ENCODE results near the gene MCOLN1. TPM values are rescaled to one million over a fixed set of nuclear protein-coding genes. Genes with fewer than 3 reads are reported as not detected.
A peak's percentile ranks its signal among the peaks of the same experiment; 100 is the strongest.

MCOLN1 gene
- total and polyA plus RNA-seq, 2 experiments from 2014 or later, result 7.2 to 16.1 TPM

DNA sequence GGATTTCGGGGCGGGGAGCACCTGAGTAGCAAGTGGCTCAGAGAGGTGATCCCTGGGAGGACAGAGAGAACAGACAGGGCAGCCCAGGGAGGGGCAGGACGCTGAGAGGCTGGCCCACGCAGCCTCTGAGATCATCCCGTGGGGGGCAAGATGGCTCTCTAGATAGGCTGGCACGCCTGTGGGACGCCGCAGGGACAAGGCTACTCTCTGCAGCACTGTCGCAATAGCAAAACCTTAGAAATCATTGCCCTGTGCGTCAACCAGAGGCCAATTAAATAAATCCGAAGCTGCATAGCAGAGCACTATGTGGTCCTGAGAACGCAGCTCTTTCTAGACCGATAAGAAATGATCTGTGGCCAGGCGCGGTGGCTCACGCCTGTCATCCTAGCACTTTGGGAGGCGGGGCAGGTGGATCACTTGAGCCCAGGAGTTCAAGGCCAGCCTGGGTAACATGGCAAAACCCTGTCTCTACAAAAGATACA, 38.7 kb upstream of the MCOLN1 start:
- Mint-ChIP-seq H3K36me3 (ENCODE audit: low read depth) (peaks cover 3% of the 10 kb centered on the region; the same call in 1 of the 3 replicates), H3K27ac (peak overlapping the region; percentile 99), H3K4me3 (peak overlapping the region; percentile 74), H3K27me3 (ENCODE audit: insufficient read depth, low read depth, poor library complexity) (peaks cover 20% of the 10 kb centered on the region), H3K4me1 (peaks cover 17% of the 10 kb centered on the region), H3K9me3 (no peaks in the 10 kb centered on the region)
- no peaks in the 10 kb centered on the region for H3K27me3 ChIP-seq (ENCODE audit: insufficient read depth)
- DNase-seq (ENCODE audit: low spot score), result no peak
- H3K27ac ChIP-seq (ENCODE audit: low read depth), result peak overlapping the region; percentile 89
- no peaks in the 10 kb centered on the region for H4K20me1 ChIP-seq (replicated peaks; ENCODE audit: insufficient read depth)
- peak overlapping the region; percentile 91; the same call in 1 of the 2 replicates for H2AFZ ChIP-seq
- H3K4me2 ChIP-seq, result peak overlapping the region; percentile 78
- no peaks in the 10 kb centered on the region for H3K9me2 ChIP-seq (ENCODE audit: insufficient read depth)
- H3F3A ChIP-seq (replicated peaks; ENCODE audit: low read depth), result no peaks in the 10 kb centered on the region
- H3K79me2 ChIP-seq (replicated peaks; ENCODE audit: insufficient read depth), result no peaks in the 10 kb centered on the region
- TF ChIP-seq JUNB (IDR thresholded peaks at IDR 0.05; ENCODE audit: unreplicated experiment) (no peak), ZNF114 (CRISPR knock-in tag; IDR thresholded peaks at IDR 0.05) (no peak), STAT1 (IDR thresholded peaks at IDR 0.05; ENCODE audit: unreplicated experiment) (no peak), CREB1 (CRISPR knock-in tag; IDR thresholded peaks at IDR 0.05; ENCODE audit: low read depth) (no peak), ZNF331 (CRISPR knock-in tag; IDR thresholded peaks at IDR 0.05; ENCODE audit: low read depth) (no peak), NANOG (IDR thresholded peaks at IDR 0.05; ENCODE audit: borderline replicate concordance) (no peak), POLR2AphosphoS5 (IDR thresholded peaks at IDR 0.05; ENCODE audit: low read depth) (no peak), EZH2 (IDR thresholded peaks at IDR 0.05; ENCODE audit: low read depth, unreplicated experiment) (no peak), EZH2phosphoT487 (IDR thresholded peaks at IDR 0.05; ENCODE audit: unreplicated experiment) (no peak)
- TF ChIP-seq, protein P1, sequence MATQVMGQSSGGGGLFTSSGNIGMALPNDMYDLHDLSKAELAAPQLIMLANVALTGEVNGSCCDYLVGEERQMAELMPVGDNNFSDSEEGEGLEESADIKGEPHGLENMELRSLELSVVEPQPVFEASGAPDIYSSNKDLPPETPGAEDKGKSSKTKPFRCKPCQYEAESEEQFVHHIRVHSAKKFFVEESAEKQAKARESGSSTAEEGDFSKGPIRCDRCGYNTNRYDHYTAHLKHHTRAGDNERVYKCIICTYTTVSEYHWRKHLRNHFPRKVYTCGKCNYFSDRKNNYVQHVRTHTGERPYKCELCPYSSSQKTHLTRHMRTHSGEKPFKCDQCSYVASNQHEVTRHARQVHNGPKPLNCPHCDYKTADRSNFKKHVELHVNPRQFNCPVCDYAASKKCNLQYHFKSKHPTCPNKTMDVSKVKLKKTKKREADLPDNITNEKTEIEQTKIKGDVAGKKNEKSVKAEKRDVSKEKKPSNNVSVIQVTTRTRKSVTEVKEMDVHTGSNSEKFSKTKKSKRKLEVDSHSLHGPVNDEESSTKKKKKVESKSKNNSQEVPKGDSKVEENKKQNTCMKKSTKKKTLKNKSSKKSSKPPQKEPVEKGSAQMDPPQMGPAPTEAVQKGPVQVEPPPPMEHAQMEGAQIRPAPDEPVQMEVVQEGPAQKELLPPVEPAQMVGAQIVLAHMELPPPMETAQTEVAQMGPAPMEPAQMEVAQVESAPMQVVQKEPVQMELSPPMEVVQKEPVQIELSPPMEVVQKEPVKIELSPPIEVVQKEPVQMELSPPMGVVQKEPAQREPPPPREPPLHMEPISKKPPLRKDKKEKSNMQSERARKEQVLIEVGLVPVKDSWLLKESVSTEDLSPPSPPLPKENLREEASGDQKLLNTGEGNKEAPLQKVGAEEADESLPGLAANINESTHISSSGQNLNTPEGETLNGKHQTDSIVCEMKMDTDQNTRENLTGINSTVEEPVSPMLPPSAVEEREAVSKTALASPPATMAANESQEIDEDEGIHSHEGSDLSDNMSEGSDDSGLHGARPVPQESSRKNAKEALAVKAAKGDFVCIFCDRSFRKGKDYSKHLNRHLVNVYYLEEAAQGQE (IDR thresholded peaks at IDR 0.05; ENCODE audit: unreplicated experiment), result no peak
- TF ChIP-seq, protein P2, sequence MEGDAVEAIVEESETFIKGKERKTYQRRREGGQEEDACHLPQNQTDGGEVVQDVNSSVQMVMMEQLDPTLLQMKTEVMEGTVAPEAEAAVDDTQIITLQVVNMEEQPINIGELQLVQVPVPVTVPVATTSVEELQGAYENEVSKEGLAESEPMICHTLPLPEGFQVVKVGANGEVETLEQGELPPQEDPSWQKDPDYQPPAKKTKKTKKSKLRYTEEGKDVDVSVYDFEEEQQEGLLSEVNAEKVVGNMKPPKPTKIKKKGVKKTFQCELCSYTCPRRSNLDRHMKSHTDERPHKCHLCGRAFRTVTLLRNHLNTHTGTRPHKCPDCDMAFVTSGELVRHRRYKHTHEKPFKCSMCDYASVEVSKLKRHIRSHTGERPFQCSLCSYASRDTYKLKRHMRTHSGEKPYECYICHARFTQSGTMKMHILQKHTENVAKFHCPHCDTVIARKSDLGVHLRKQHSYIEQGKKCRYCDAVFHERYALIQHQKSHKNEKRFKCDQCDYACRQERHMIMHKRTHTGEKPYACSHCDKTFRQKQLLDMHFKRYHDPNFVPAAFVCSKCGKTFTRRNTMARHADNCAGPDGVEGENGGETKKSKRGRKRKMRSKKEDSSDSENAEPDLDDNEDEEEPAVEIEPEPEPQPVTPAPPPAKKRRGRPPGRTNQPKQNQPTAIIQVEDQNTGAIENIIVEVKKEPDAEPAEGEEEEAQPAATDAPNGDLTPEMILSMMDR (conservative IDR thresholded peaks at IDR 0.05; ENCODE audit: low read depth in 2 of 2), result no peak
- TF ChIP-seq, protein P3, sequence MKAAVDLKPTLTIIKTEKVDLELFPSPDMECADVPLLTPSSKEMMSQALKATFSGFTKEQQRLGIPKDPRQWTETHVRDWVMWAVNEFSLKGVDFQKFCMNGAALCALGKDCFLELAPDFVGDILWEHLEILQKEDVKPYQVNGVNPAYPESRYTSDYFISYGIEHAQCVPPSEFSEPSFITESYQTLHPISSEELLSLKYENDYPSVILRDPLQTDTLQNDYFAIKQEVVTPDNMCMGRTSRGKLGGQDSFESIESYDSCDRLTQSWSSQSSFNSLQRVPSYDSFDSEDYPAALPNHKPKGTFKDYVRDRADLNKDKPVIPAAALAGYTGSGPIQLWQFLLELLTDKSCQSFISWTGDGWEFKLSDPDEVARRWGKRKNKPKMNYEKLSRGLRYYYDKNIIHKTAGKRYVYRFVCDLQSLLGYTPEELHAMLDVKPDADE (IDR thresholded peaks at IDR 0.05), result no peak
- TF ChIP-seq, protein P4, sequence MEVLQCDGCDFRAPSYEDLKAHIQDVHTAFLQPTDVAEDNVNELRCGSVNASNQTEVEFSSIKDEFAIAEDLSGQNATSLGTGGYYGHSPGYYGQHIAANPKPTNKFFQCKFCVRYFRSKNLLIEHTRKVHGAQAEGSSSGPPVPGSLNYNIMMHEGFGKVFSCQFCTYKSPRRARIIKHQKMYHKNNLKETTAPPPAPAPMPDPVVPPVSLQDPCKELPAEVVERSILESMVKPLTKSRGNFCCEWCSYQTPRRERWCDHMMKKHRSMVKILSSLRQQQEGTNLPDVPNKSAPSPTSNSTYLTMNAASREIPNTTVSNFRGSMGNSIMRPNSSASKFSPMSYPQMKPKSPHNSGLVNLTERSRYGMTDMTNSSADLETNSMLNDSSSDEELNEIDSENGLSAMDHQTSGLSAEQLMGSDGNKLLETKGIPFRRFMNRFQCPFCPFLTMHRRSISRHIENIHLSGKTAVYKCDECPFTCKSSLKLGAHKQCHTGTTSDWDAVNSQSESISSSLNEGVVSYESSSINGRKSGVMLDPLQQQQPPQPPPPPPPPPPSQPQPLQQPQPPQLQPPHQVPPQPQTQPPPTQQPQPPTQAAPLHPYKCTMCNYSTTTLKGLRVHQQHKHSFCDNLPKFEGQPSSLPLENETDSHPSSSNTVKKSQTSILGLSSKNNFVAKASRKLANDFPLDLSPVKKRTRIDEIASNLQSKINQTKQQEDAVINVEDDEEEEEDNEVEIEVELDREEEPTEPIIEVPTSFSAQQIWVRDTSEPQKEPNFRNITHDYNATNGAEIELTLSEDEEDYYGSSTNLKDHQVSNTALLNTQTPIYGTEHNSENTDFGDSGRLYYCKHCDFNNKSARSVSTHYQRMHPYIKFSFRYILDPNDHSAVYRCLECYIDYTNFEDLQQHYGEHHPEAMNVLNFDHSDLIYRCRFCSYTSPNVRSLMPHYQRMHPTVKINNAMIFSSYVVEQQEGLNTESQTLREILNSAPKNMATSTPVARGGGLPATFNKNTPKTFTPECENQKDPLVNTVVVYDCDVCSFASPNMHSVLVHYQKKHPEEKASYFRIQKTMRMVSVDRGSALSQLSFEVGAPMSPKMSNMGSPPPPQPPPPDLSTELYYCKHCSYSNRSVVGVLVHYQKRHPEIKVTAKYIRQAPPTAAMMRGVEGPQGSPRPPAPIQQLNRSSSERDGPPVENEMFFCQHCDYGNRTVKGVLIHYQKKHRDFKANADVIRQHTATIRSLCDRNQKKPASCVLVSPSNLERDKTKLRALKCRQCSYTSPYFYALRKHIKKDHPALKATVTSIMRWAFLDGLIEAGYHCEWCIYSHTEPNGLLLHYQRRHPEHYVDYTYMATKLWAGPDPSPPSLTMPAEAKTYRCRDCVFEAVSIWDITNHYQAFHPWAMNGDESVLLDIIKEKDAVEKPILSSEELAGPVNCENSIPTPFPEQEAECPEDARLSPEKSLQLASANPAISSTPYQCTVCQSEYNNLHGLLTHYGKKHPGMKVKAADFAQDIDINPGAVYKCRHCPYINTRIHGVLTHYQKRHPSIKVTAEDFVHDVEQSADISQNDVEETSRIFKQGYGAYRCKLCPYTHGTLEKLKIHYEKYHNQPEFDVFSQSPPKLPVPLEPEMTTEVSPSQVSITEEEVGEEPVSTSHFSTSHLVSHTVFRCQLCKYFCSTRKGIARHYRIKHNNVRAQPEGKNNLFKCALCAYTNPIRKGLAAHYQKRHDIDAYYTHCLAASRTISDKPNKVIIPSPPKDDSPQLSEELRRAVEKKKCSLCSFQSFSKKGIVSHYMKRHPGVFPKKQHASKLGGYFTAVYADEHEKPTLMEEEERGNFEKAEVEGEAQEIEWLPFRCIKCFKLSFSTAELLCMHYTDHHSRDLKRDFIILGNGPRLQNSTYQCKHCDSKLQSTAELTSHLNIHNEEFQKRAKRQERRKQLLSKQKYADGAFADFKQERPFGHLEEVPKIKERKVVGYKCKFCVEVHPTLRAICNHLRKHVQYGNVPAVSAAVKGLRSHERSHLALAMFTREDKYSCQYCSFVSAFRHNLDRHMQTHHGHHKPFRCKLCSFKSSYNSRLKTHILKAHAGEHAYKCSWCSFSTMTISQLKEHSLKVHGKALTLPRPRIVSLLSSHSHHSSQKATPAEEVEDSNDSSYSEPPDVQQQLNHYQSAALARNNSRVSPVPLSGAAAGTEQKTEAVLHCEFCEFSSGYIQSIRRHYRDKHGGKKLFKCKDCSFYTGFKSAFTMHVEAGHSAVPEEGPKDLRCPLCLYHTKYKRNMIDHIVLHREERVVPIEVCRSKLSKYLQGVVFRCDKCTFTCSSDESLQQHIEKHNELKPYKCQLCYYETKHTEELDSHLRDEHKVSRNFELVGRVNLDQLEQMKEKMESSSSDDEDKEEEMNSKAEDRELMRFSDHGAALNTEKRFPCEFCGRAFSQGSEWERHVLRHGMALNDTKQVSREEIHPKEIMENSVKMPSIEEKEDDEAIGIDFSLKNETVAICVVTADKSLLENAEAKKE (CRISPR knock-in tag; IDR thresholded peaks at IDR 0.05), result no peak
- no peaks in the 10 kb centered on the region for H3K36me3 ChIP-seq (ENCODE audit: insufficient read depth)
- no peak; the same call in 2 of the 3 replicates for ATAC-seq
- H3K4me1 ChIP-seq (ENCODE audit: insufficient read depth), result peaks cover 15% of the 10 kb centered on the region
- H3K4me3 ChIP-seq, result peak overlapping the region; percentile 54

All from GM23338 (cell line).